ENCODE data around the gene THTPA.

THTPA gene

DNA sequence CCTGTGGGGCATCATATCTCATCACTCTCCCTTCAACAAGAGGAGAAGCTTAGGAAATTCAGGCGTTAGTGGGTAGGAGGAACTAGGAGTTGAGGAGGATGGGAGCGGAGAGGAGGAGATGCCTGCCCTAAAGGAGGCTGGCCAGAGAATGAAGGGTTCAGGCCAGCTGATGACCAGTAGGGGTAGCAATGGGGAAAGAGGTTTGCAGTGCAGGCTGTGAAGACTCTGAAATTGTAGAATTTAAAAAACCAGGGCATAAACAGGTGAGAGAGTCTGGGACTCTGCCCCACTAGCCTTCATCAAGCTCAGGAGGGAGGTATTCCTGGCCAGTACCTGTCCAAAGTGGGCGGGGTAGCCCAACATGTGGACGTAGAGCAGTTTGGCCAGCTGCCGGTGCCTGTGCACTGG lies 10.7 kb downstream of the THTPA start:
- Histone ChIP-seq H3K4me2 (ENCODE audit: low read length) (peak overlapping the region; percentile 98), H3K27me3 (ENCODE audit: insufficient read depth, low read length) (no peaks in the 10 kb centered on the region), H2AFZ (ENCODE audit: insufficient read depth, low read length, poor library complexity) (peak overlapping the region; percentile 68), H3K27ac (ENCODE audit: low read depth, low read length) (no peak overlapping the region), H3K9me3 (ENCODE audit: insufficient read depth, low read depth, low read length) (peaks cover 7% of the 10 kb centered on the region), H3K79me1 (ENCODE audit: low read length) (peaks cover 7% of the 10 kb centered on the region), H4K8ac (ENCODE audit: low read depth, low read length) (peak overlapping the region; percentile 83), H2AK5ac (ENCODE audit: low read length) (peak overlapping the region; percentile 55), H3K36me3 (ENCODE audit: control insufficient read depth in 1 of 2, insufficient read depth in 2 of 2, low read length in 2 of 2) (peaks cover 39 to 40% of the 10 kb centered on the region in 2 experiments), H3K4me3 (ENCODE audit: low read depth, low read length) (peak overlapping the region; percentile 81), H3K4me1 (ENCODE audit: control insufficient read depth in 1 of 2, insufficient read depth in 2 of 2, low read length in 2 of 2) (peaks cover 5 to 11% of the 10 kb centered on the region in 2 experiments), H2BK120ac (ENCODE audit: insufficient read depth, low read length, poor library complexity) (peak overlapping the region; percentile 24), H3K4ac (ENCODE audit: low read depth, low read length) (peak overlapping the region; percentile 54), H3K79me2 (ENCODE audit: control insufficient read depth, insufficient read depth, low read length, poor library complexity) (peaks cover 5% of the 10 kb centered on the region), H4K12ac (ENCODE audit: low read depth, low read length) (peak overlapping the region; percentile 87), H4K91ac (ENCODE audit: low read depth, low read length) (peak overlapping the region; percentile 58), H2BK12ac (ENCODE audit: low read length) (no peak overlapping the region), H3K9ac (ENCODE audit: low read length) (peak overlapping the region; percentile 85), H3K18ac (ENCODE audit: low read length) (peak overlapping the region; percentile 63), H3K23ac (ENCODE audit: low read length) (no peak overlapping the region), H3K14ac (ENCODE audit: low read length) (peak overlapping the region; percentile 91), H2BK5ac (ENCODE audit: low read depth, low read length, poor library complexity) (peak overlapping the region; percentile 18)
- DNase-seq: no peak
- no CpG with 5 or more reads among the region's 5 CpGs for WGBS (ENCODE audit: extremely low coverage, insufficient coverage, insufficient read length)

GRCh38 chr14:23567186-23568020 lies 11.3 kb downstream of the THTPA start, which contains the start of gene AP1G2:
AP1G2 (minus strand) TSS chr14:23567791; CDS start chr14:23567314, 477 bp downstream.
- H3K4ac ChIP-seq (ENCODE audit: low read depth, low read length): peak within 1 kb of the TSS; percentile 54
- H3K4me3 ChIP-seq (ENCODE audit: low read depth, low read length): peak within 1 kb of the TSS; percentile 81
- peaks cover 4% of the 10 kb centered on the region for H3K9me3 ChIP-seq (ENCODE audit: insufficient read depth, low read depth, low read length)
- peak within 1 kb of the TSS; percentile 98 for H3K4me2 ChIP-seq (ENCODE audit: low read length)
- H2BK120ac ChIP-seq (ENCODE audit: insufficient read depth, low read length, poor library complexity): peak within 1 kb of the TSS; percentile 43
- peaks cover 7% of the 10 kb centered on the region for H3K79me1 ChIP-seq (ENCODE audit: low read length)
- peak within 1 kb of the TSS; percentile 91 for H3K14ac ChIP-seq (ENCODE audit: low read length)
- peak within 1 kb of the TSS; percentile 48 for H2BK12ac ChIP-seq (ENCODE audit: low read length)
- peak within 1 kb of the TSS; percentile 55 for H2AK5ac ChIP-seq (ENCODE audit: low read length)
- H4K12ac ChIP-seq (ENCODE audit: low read depth, low read length): peak within 1 kb of the TSS; percentile 87
- H2BK5ac ChIP-seq (ENCODE audit: low read depth, low read length, poor library complexity): peak within 1 kb of the TSS; percentile 43
- H2AFZ ChIP-seq (ENCODE audit: insufficient read depth, low read length, poor library complexity): peak within 1 kb of the TSS; percentile 68
- H3K27me3 ChIP-seq (ENCODE audit: insufficient read depth, low read length): no peaks in the 10 kb centered on the region
- H4K91ac ChIP-seq (ENCODE audit: low read depth, low read length): peak within 1 kb of the TSS; percentile 58
- H3K18ac ChIP-seq (ENCODE audit: low read length): peak within 1 kb of the TSS; percentile 64
- no CpG with 5 or more reads among the region's 53 CpGs for WGBS (ENCODE audit: extremely low coverage, insufficient coverage, insufficient read length)
- no peak within 1 kb of the TSS for H3K23ac ChIP-seq (ENCODE audit: low read length)
- H3K4me1 ChIP-seq (ENCODE audit: control insufficient read depth in 1 of 2, insufficient read depth in 2 of 2, low read length in 2 of 2): peaks cover 5 to 11% of the 10 kb centered on the region in 2 experiments
- peak; percentile 92 to 93 for DNase-seq
- peaks cover 5% of the 10 kb centered on the region for H3K79me2 ChIP-seq (ENCODE audit: control insufficient read depth, insufficient read depth, low read length, poor library complexity)
- peak within 1 kb of the TSS; percentile 85 for H3K9ac ChIP-seq (ENCODE audit: low read length)
- peaks cover 33% of the 10 kb centered on the region in 2 experiments for H3K36me3 ChIP-seq (ENCODE audit: control insufficient read depth in 1 of 2, insufficient read depth in 2 of 2, low read length in 2 of 2)
- peak within 1 kb of the TSS; percentile 50 for H3K27ac ChIP-seq (ENCODE audit: low read depth, low read length)
- H4K8ac ChIP-seq (ENCODE audit: low read depth, low read length): peak within 1 kb of the TSS; percentile 83

DNA sequence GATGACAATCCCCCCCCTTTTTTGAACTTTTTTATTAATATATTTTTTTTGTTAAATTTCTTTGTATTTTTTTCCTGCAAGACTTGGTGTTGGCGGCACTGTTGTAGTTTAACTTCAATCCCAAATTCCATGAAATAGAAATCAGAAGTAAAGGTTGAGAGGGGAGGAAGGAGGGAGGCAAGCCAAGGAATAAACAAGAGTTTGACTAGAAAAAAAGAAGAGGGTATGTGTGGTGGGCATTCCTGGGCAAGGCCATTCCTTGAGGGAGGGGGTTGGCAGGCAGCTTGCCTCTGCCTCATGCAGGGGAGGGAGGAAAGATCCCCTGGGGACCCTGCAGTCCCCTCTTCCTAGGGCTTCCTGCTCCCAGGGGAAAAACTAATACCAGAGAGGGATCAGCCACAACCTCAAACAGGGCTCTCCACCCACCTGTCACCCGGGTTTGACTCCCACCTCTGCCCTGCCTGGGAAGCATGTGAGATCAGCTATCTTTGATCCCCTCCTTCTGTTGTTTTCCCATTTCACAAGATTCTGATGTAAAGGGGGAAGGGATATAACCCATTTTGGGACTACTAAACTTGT lies 12.0 kb downstream of the THTPA start:
- Histone ChIP-seq H3K9me3 (ENCODE audit: insufficient read depth, low read depth, low read length) (peaks cover 4% of the 10 kb centered on the region), H3K79me2 (ENCODE audit: control insufficient read depth, insufficient read depth, low read length, poor library complexity) (peaks cover 5% of the 10 kb centered on the region), H4K91ac (ENCODE audit: low read depth, low read length) (peak overlapping the region; percentile 41), H4K8ac (ENCODE audit: low read depth, low read length) (peak overlapping the region; percentile 83), H2AK5ac (ENCODE audit: low read length) (peak overlapping the region; percentile 36), H3K4me2 (ENCODE audit: low read length) (peak overlapping the region; percentile 98), H3K4ac (ENCODE audit: low read depth, low read length) (peak overlapping the region; percentile 25), H3K14ac (ENCODE audit: low read length) (no peak overlapping the region), H2BK12ac (ENCODE audit: low read length) (peak overlapping the region; percentile 48), H3K27ac (ENCODE audit: low read depth, low read length) (no peak overlapping the region), H3K4me3 (ENCODE audit: low read depth, low read length) (no peak overlapping the region), H3K79me1 (ENCODE audit: low read length) (peaks cover 7% of the 10 kb centered on the region), H4K12ac (ENCODE audit: low read depth, low read length) (no peak overlapping the region), H3K23ac (ENCODE audit: low read length) (no peak overlapping the region), H2BK5ac (ENCODE audit: low read depth, low read length, poor library complexity) (no peak overlapping the region), H3K9ac (ENCODE audit: low read length) (no peak overlapping the region), H2AFZ (ENCODE audit: insufficient read depth, low read length, poor library complexity) (no peak overlapping the region), H3K18ac (ENCODE audit: low read length) (no peak overlapping the region), H2BK120ac (ENCODE audit: insufficient read depth, low read length, poor library complexity) (no peak overlapping the region), H3K4me1 (ENCODE audit: control insufficient read depth in 1 of 2, insufficient read depth in 2 of 2, low read length in 2 of 2) (peaks cover 5 to 11% of the 10 kb centered on the region in 2 experiments), H3K27me3 (ENCODE audit: insufficient read depth, low read length) (no peaks in the 10 kb centered on the region), H3K36me3 (ENCODE audit: control insufficient read depth in 1 of 2, insufficient read depth in 2 of 2, low read length in 2 of 2) (peaks cover 31 to 32% of the 10 kb centered on the region in 2 experiments)
- no CpG with 5 or more reads among the region's 2 CpGs for WGBS (ENCODE audit: extremely low coverage, insufficient coverage, insufficient read length)
- DNase-seq: no peak

GRCh38 chr14:23568600-23569331 lies 12.7 kb downstream of the THTPA start:
- H3K14ac ChIP-seq (ENCODE audit: low read length): no peak overlapping the region
- H3K9me3 ChIP-seq (ENCODE audit: insufficient read depth, low read depth, low read length): no peaks in the 10 kb centered on the region
- peaks cover 24 to 25% of the 10 kb centered on the region in 2 experiments for H3K36me3 ChIP-seq (ENCODE audit: control insufficient read depth in 1 of 2, insufficient read depth in 2 of 2, low read length in 2 of 2)
- no peaks in the 10 kb centered on the region for H3K27me3 ChIP-seq (ENCODE audit: insufficient read depth, low read length)
- no peak overlapping the region for H2BK120ac ChIP-seq (ENCODE audit: insufficient read depth, low read length, poor library complexity)
- no peak overlapping the region for H2BK12ac ChIP-seq (ENCODE audit: low read length)
- no peak overlapping the region for H3K4ac ChIP-seq (ENCODE audit: low read depth, low read length)
- H4K8ac ChIP-seq (ENCODE audit: low read depth, low read length): peak overlapping the region; percentile 47
- no peak overlapping the region for H4K12ac ChIP-seq (ENCODE audit: low read depth, low read length)
- H3K27ac ChIP-seq (ENCODE audit: low read depth, low read length): no peak overlapping the region
- no peak overlapping the region for H3K9ac ChIP-seq (ENCODE audit: low read length)
- no peak overlapping the region for H2BK5ac ChIP-seq (ENCODE audit: low read depth, low read length, poor library complexity)
- no peak overlapping the region for H2AFZ ChIP-seq (ENCODE audit: insufficient read depth, low read length, poor library complexity)
- peaks cover 5% of the 10 kb centered on the region for H3K79me2 ChIP-seq (ENCODE audit: control insufficient read depth, insufficient read depth, low read length, poor library complexity)
- no peak overlapping the region for H3K4me2 ChIP-seq (ENCODE audit: low read length)
- H3K79me1 ChIP-seq (ENCODE audit: low read length): peaks cover 7% of the 10 kb centered on the region
- no peak overlapping the region for H3K18ac ChIP-seq (ENCODE audit: low read length)
- no peak overlapping the region for H3K4me3 ChIP-seq (ENCODE audit: low read depth, low read length)
- H2AK5ac ChIP-seq (ENCODE audit: low read length): no peak overlapping the region
- peak in 1 of 2 donors; percentile 13 for DNase-seq
- H4K91ac ChIP-seq (ENCODE audit: low read depth, low read length): no peak overlapping the region
- H3K23ac ChIP-seq (ENCODE audit: low read length): no peak overlapping the region
- peaks cover 5 to 11% of the 10 kb centered on the region in 2 experiments for H3K4me1 ChIP-seq (ENCODE audit: control insufficient read depth in 1 of 2, insufficient read depth in 2 of 2, low read length in 2 of 2)
- no CpG with 5 or more reads among the region's 6 CpGs for WGBS (ENCODE audit: extremely low coverage, insufficient coverage, insufficient read length)
